NCI-H1417 treated with DMSO at 0.1 percent for 48 hours (cell line): Measurements from ENCODE around the gene RAC3.
A peak's percentile ranks its signal among the peaks of the same experiment; 100 is the strongest.

ENCODE experiments used
- DNase-seq: peaks from one replicate; lab custom pipeline; 2025; lab: John Stamatoyannopoulos, UW

RAC3 gene

DNA sequence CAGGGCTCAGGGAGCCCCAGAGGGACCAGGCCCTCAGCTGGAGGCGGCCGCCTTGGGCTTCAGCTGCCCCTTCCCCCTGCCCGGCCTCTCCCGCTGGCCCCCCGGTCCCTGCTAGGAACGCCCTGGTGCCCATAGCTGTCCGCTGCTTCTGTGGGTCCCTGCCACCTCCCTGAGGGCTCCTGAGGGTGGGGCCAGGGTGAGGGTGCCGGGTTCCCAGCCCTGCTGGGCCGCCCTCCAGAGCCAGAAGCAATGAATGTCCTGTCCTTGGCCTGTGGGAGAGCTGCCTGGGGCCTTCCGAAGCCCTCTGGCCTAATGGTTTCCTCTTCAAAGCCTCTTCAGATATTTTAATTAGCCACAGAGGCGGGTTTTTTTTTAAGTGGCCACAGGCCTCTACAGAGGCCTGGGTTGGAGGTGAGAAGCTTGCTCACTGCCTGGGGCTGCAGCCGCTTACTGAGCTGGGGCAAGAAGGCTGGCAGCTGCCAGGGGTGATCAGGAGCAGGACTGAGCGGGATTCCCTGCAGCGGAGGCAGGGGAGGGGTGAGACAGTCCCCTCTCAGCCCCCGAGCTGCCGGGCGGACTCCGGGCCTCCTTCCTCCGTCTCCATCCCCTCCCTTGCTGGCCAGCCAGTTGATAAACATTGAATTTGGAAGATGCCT, 18.7 kb upstream of the RAC3 start:
- DNase-seq: no peak

DNA sequence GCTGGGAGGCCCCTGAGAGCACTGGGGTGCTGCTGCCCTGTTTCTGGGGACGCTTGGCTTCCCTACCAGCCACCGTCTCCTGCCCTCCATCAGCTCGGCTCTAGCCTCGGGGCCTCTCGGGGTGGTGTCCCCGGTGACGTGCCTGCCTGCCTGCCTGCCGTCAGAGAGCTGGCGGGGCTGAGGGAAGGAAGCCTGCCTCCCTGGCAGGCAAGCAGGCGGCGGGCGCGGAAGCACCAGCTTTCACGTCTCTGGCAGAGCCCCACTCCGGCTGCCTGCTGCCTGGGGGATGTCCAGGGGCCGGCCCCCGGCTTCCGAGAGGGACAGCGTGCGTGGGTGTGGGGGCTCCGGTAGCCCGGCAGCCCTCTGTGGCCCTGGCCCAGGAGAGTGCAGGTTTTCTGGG, 18.1 kb upstream of the RAC3 start:
- DNase-seq: no peak

DNA sequence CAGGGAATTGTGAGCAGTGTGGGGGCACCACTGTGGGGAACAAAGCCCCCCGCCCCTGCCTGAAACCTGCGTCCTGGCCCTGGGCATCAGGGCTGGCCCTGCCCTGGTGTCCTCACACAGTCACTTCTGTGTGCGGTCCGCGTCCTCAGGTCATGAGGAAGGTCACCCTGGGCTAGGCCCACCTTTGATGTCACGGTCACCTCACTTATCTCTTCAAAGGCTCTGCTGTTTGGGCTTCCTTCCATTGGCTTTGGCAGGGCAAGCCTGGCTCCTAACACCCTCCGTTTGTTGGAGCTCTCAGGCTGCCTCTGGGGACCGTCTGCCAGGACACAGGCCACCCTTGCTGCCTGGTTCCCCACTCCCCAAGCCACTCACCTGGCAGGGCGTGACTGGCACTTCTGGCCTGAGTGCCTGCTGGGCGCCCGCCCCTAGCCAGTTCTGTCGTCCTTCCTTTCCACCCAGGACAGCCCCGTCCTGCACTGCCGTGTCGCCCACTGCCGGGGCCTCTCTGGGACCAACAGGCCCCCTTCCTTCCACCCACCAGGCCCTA, 17.6 kb upstream of the RAC3 start:
- no peak for DNase-seq

DNA sequence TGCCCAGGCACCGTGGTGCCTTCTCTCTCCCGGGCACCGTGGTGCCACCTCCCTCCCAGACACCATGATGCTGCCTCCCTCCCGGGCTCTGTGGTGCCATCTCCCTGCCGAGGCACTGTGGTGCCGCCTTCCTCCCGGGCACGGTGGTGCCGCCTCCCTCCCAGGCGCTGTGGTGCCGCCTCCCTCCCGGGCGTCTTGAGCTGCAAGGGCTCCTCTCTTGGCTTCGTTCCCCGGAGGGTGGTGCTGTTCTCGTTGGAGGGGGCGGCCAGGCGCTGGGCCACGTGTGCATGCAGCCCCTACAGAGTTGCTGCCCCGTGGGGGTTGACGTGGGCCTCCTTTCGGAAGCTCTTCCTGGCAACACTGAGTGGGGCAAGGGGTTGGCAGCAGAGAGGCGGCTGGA, 17.0 kb upstream of the RAC3 start:
- DNase-seq: no peak

DNA sequence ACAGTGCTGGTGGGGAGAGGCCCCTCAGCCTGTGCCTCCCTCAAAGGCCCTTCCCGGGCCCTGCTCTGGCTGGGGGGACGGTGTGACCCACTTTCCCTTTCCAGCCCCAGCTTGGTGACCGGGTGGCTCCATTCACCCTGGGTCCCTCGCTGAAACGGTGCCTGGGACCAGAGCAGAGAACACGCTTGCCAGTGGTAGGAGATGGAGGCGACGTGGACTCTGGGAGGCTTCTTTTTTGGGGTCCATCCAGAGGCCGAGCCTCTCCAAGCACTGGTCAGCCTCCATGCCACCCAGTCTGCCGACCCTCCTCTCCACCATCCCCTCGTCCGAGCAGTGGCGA, 16.5 kb upstream of the RAC3 start:
- DNase-seq: no peak

DNA sequence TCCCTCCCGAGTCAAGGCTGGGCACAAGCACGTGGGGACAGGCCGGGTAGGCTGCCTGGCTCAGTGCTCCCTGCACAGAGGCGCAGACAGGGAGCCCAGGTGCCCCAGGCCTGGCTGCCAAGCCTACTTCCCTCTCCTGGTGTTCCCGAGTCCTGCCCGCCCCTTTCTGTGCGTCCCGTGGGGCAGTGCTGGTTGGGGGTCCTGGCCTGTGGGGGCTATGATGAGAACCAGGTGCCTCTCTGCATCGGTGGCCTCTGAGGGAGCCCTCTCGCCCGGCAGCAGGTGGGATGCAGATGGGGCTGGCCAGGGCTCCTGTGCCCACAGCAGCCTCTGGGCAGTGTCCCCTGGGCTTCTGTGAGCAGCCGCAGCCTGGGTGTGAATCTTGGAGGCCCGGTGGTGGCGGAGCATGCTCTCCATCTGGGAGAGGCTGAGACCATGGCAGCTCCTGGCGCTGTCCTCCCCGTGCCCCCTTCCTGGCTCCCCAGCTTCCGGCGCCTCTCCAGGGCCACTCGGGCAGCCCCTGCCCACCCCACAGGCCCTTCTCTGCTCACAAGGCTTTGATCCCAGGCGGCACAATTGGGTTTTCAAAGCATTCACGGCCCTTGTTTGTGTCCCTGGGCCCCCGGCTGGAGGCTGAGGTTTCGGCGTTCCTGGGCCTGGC, 16.0 kb upstream of the RAC3 start:
- DNase-seq: no peak

DNA sequence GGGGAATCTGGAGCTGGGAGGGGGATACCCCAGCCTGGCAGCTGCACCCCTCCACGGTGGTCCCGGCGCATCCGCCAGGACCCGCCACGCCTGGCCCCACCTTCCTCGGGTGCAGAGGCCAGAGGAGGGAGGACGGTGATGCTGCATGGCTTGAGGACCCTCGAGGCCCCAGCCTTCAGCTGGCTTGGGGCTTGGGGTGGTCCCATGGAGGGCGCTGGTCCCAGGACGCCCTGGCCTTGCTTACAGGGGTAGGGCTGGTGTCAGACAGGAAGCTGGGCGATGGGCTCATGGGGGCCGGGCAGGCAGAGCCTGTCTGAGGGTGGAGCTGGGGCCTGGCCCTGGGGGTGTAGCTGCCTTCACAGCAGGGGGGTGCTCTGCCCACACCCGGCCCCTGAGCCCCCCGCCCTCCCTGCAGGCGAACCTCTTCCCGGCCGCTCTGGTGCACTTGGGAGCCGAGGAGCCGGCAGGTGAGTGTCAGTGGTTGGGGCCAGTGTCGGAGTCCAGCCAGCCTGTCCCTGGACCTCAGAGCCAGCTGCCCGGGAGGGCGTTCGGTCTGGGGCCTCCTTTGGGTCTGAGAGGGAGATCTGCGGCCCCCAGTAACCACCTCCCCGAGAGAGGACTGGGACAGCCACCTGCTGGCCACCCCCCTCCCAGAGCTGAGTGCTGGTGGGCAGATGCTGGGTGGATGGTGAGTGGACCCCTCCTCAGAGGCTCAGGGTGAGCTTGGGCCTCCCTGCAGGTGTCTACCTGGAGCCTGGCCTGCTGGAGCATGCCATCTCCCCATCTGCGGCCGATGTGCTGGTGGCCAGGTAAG, 15.2 kb upstream of the RAC3 start:
- DNase-seq: no peak

DNA sequence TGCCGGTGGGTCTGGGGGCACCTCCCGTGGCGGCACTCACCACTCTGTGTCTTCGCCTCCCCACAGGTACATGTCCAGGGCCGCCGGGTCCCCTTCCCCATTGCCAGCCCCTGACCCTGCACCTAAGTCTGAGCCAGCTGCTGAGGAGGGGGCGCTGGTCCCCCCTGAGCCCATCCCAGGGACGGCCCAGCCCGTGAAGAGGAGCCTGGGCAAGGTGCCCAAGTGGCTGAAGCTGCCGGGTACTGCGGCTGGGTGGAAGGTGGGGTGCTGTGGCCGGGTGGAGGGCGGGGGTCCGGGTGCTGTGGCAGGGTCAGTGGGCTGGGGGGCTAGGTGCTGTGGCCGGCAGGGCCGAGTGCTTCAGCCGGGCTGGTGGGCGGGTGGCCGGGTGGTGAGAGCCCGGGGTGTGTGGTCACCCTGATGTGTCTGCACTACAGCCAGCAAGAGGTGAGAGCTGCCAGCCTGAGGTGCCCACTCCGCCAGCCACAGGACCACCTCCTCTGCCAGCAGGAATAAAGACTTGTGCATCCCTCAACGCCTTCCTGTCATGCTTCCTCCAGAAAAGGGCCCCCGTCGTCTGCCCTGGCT, 14.5 kb upstream of the RAC3 start:
- no peak for DNase-seq

DNA sequence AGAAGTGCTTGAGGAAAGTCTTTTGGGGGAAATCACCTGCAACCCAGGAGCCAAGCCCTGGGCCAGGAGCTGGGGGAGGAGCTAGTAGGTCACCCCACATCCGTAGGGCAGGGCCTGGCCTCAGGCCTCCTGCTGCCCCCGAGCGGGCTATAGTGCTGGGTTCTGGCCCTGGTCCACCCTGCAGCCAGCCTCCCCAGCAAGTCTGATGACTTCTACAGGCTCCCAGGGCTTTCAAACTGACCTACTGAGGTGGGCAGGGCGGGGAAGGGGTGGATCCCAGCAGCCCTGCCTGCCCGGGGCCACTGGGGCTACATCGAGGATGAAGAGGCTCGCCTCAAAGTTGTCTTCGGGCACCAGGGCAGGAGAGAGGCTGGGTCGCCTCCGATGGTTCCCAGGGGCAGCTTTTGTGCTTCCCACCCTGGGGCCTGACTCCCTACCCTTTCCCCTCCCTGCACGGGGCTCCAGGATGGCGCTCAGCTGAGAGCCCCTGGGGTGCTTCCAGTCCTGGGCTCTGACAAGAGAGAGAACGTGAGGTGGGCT, 13.8 kb upstream of the RAC3 start:
- DNase-seq: no peak

DNA sequence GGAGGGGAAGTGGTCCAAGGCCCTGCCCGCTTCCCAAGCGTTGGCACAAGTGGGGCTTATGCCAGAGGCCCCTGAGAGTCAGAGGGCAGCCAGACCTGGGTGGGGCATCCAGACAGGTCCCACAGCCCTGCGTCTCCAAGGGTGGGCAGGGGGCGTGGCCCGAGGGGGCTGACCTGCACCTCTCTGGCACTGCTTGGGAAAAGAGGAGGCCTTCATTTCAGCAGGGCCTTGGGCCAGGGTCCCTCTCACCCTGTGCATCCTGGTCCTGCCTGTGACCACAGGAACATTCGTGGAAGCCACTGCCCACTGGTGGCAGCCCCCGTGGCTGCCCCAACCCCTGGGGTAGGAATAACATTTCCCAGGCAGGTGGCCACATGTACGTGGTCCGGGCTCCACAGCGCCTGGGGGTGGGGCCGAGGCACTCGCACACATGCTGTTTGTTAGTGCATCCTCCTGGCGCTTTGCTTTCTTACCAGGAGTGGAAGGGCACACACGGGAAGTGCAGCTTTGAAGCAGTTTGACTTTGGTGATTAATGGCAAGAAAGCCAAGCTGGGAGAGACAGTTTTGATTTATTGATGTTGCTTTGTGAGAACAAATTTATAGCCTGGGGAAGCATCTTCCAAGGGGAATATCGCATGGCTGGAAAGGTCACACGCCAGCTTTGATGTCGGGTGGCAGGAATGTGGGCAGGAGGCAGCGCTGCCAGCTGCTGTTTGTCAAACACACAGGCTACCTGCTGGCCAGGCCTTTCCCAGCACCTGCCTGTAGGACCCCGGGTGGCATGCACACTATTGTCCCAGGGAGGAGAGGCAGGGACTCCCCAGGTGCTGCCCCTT, 13.1 kb upstream of the RAC3 start:
- peak; percentile 61 for DNase-seq

DNA sequence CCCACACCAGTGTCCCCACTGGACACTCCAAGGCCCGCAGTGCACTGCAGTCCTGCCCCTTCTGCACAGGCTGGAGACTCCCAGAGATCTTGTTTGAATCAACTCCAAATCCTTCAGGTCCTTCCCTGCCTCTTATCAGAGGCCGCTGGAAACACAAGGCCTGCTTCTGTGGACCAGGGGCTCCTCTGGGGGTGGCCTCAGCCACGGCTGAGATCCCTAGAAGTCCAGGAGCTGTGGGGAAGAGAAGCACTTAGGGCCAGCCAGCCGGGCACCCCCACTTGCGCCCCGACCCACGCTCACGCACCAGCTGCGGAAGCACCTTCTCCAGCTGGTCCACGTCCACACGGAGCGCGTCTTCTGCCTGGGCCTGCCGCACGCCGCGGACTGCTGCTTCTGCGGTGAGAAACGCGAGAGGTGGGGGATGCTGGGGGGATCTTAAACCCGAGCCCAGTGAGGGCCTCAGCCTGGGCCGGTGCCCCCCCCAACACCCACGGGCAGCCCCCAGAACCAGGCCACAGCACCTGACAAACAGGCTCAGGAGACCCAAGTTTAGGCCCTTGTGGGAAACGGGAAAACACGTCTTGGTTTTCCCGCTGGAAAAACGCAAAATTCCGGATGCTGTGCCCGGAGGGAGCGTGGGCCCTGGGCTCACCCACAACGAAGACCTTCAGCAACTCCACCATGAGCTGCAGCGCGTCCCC, 12.3 kb upstream of the RAC3 start:
- DNase-seq: no peak

DNA sequence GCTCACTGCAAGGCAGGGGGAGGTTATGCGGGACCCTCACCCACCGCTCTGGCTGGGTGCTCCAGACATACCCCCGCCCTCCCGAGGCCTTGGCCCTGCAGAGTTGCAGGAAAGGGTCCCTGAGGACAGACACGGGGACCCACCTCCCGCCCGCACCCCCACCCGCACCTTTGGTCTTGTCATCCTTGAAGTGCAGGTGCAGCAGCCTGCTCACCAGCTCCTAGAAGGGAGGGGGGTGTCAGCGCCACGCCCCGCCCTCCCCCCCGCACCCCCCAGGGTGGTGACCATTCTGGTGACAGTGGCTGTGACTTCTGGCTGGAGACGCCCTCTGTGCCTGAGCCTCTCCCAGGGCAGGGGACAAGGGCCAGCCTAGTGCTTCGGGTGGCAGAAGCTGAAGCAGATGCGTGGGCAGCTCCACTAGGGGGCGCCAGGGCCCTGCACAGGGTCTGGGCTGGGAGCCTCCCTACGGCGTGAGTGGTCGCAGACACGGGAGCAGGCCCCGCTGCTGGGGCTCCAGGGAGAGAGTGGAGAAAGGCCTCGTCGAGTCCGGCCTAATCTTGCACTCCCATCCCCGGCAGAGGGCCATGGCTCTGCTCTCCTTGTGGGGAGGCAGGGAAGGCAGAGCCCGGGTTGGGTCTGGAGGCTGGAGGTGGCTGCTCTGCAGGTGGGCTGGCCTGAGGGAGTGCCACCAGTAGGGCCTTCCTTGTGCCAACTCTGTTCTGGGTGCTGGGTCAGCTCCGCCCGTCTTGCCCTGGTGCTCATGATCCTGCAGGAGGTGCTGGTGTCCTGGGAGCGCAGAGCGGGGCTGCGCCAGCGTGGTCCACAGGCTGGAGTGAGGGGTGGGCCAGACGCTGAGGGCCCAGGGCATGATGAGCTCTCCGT, 11.5 kb upstream of the RAC3 start:
- DNase-seq: no peak

DNA sequence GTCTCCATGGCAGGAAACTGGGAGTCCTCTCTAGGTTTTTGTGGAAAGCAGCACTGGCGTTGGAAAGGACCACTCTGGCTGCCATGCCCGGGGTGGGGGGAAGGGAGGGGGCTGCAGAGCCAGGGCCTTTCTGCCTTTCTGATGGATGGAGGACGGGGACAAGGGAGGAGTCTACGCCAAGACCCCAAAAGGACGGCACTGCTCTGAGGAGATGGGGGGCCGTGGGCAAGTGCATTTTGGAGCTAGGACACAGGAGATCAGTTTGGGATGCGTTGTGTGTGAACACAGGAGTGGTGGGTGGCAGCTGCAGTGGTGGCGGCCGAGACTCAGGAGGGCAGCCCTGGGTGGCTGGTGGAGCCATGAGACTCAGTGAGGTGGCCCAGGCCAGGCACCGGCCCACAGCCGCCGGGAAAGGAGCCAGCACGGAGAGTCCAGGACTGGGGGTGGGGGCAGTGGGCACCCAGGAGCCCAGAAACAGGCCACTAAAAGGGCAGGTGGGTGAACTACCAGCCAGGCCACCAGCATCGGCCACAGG, 10.8 kb upstream of the RAC3 start:
- no peak for DNase-seq

DNA sequence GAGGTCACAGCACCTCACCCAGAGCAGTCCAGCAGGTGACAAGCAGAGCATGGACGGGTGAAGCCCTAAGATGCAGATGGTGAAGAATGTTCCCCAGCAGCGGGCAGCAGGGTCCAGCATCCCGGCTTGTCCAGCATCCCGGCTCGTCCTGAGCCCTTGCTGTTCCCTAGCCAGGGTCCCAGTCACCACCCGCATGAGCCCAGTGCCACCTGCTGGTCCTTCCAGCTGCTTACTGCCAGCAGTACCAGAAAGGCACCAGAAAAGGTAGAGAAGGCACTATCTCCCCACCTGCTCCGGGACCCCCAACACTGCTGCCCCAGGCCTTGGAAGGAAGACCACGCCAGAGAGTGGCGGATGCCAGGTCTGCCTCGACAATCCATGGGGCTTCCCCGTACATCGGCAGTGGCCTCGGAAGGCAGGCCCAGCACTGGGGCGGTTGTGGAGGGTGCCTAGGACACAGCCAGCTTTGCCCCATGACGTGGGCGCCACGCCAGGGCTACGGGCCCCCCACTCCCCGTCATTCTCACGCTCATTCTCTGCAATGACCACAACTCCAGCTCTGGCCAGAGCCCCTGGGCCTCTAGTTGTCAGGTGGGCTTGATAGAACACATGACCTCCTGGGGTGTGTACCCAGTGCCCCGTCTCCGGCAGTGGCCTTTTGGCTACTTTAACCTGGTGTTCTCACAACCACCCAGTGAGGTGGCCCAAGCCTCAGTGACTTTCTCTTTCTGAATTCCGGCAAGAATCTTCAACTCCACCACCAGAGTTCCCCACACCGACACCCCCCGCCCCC, 10.2 kb upstream of the RAC3 start:
- no peak for DNase-seq

DNA sequence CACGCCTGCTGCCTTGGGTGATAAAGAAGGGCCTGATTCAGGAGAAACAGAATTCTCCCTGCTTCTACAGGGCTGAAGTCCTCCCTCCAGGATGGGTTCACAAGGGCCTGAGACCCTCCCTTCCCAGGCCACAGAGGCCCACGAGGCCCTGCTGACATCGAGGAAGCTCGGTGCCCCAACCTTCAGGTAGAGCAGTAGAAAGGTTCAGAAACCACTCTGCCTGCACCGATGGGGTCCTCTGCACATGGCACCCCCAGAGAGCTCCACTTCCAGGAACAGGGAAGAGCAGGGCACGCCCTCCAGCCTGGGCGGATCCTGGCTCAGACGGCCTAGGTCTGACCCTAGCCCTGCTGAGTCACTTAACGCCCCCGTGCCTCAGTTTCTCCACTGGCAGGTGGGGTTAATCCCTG, 9.6 kb upstream of the RAC3 start:
- no peak for DNase-seq

DNA sequence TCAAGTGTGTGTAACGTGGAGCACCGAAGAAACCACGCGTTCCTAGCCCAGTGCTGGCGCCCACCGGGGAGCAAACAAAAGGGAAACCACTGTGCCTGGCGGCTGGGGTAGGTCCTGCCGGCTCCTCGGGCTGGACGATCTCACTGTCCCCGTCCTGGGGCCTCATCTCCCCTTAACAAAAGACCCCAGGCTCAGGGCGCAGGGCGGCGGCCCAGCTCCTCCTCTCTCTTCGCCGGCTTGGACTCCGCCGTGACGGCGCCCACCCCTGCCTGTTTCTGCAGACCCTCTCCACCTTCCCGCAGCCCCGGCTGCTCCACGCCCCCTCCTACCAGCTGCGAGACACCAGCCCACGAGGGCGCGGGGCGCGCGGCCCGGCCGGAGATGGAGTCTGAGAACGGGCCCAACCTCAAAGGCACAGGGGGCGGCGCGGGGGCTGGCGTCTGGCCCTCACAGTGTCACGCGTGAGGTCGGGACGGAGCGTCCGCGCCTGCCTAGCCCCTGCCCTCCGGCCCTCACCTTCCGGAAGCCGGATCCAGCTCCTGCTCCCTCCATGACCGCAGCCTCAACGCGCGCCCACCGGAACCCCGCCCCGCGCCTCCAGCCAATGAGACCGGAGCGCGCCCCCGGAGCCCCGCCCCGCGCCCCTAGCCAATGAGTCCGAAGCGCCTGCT, 9.0 kb upstream of the RAC3 start, which contains the start of gene CENPX:
CENPX (minus strand) TSS at position 569 of the 671 bp plus-strand sequence; CDS start at position 552, 17 bp downstream.
- DNase-seq: no peak

DNA sequence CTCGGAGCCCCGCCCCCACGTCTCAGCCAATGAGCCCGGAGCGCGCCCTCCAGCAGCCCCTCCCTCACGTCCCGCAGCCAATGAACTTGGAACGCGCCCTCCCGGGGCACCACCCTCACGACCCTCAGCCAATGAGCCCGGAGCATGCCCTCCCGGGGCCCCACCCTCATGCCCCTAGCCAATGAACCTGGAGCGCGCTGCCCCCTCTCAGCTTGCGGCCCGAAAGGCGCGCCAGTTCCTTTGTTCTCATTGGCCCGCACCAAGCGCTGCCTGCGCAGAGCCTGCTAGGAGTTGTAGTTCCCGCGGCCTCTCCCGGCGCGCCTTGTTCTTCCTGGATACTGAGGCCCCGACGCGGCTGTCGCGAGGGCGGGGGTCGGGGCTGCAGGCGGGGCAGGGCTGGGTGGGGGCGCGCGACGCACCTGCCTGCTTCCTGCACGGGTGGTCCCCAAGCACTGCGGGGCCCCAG, 8.5 kb upstream of the RAC3 start, which contains the start of gene LRRC45:
LRRC45 (plus strand) TSS at position 325 of the 466 bp plus-strand sequence. CDS start 339 bp downstream, outside the sequence.
- peak; percentile 97 for DNase-seq
